Stimulated activated CD8-positive, alpha-beta memory T cell treated with anti-CD3 and anti-CD28 coated beads, Interleukin-4, amount 100 ng/mL, for 24 hours (primary cell): ENCODE results near the gene IKZF3.
"Not testable (repeated sequence)": the region's sequence is repeated elsewhere in the genome, so short reads cannot be mapped to it uniquely, and the experiment has no call there.

Experiments
- DNase-seq: peaks from one replicate; pipeline ENCODE4 v3.0.0-alpha.2; 2020; ENCODE audit warnings: low read depth

The IKZF3 gene

DNA sequence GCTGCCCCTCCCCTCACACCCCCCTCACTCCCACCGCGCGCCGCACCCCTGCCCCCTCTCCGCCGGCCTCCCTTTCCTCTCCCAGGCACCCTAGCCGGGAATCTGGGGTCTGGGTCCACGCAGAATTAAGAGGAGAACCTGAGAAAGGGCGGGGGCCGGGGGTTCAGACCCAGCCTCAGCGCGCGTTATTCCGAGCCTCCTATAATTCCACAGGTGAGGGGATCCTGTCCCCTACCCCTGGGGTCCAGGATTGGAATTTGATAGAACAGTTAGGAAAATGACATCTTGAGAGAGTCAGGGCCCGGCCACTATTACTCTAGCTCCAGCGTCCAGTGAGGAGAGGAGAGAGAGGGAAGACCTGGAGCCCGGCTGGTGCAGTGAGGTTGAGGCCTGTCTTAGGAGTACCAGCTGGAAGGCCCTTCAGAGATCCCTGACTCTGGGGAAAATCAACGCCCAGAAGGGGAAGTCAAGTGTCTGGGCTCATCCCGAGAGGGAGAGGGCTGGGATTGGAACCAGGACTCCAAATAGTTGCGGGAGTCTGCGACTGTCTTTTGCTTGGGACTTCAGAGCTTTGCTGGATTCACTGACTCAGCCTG lies 109.1 kb downstream of the IKZF3 start:
- DNase-seq: no peak

DNA sequence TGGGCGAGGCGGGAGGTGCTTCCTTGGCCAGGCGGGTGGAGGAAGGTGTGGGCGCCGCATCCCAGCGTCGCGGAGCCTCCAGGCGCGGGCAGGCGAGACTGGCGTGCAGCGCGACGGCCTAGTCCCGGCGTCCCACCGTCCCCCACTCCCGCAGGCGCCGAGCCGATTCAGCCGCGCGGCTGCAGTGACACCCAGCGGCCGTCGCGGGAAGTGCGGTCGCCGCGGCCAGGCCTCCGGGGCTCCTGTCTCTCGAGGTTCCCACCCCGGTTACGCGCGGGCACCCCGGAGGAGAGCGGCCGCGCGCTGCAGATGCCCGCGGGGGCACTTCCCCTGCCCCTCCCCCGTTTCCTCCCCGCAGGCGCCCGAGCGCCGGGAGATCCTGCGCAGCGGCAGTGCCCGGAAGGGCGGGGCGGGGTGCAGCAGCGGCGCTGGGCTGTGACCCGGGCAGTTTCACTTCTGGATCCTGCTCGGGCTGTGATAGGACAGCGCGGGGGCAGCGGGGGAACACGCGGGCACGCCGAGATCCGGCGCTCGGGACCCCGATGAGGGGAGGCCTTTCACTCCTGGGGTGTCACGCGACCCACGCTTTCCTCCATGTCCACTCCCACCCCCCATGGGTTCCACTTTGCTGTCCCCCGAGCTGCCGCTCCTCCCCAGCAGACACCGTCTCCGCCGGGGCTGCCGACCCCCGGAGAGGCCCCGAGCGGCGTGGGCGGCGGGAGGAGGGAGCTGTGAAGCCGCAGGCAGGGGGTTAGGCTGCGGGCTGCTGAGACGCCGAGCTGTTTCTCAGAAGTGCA lies 109.8 kb downstream of the IKZF3 start:
- peak; percentile 93 for DNase-seq

DNA sequence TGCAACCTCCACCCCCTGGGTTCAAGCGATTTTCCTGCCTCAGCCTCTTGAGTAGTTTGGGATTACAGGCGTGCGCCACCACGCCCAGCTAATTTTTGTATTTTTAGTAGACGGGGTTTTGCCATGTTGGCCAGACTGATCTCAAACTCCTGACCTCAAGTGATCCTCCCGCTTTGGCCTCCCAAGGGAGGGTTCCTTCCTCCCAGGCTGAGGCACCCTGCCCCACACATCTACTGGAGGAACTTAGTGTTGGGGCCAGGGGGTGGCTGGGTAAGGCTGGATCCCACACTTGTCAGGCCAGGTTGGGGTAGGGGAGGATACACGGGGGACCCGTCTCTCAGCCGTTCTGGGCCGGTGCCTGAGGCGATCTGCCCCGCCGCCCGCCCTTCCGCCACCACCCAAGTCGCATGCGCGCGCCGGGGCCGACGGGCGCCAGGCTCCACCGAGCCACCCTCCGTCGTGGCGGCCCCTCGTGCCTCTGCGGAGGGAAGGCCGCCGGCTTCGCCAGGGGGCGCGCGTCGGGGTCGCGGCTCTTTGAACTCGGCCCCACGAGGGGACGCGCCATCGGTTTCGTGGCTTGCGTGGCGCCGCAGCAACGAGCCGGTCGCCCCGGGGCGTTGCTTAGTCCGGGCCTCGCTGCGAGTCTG lies 110.5 kb downstream of the IKZF3 start:
- DNase-seq: no peak

DNA sequence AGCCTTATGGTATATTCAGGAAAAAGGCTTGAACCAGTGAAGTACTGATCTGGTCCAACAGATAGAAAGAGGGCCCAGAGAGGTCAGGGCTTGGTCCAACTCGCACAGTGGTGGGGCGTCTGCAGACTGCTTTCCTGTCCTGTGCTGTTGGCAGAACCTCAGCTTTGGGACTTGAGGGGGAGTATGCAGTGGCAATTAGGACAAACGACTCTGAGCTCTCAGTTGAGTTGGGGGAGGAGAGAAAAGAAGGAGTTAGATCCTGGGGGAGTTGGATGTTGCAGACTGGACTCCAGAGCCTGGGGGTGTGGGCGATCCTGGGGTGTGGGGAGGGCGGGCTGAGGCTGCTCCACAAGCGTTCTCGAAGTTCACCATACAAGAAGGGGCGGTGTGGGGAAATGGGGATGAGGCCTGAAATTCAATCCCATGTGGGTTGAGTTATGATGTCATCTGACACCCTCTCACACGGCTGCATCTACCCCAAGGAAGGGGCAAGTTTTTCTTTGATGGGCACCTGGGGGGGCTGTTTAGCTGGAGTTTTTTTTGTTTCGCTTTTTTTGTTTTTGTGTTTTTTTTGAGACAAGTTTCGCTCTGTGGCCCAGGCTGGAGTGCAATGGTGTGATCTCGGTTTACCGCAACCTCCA lies 111.8 kb downstream of the IKZF3 start:
- DNase-seq: no peak

DNA sequence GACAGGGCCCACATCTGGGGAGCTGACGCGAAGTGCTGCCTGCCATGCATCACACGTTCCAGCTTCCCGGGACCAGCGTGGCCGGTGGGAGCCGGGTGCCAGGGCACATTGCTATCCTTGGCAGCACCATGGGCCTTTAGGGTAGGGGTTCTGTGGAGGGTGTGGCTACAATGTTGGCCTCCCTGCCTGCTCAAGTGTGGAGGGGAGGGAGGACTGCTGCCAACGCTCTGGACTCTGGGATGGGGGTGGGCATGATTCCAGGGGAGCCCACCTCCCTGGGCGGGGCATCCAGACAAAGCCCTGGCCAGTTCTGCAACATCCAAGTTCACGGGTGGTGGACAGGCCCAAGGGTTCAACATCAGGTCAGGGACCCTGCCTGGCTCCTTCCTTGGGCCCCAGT lies 112.5 kb downstream of the IKZF3 start:
- DNase-seq: no peak

DNA sequence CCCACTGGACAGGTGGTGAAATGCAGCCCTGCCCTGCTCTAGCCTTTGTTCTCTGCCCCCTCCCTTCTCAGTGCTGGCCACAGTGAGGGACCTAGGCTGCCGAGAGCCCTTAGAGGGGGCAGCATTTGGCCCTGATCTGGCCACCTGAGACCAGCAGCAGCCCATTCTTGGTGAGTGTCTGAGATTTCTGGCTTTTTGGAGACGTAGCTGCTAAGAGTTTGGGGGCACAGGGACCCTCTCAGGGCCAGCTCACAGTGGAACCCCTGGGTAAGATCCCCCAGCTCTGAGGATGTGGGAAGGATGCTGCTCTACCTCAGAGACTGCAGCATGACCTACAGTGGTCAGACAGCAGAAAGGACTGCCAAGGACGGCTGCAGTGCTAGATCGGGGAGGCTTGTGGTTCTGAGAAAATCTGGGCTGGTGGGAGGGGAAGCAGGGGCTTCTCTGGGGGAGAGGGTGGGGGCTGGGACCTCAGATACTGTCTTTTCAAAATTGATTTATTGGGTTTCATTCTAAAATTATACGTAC lies 113.0 kb downstream of the IKZF3 start:
- no peak for DNase-seq

DNA sequence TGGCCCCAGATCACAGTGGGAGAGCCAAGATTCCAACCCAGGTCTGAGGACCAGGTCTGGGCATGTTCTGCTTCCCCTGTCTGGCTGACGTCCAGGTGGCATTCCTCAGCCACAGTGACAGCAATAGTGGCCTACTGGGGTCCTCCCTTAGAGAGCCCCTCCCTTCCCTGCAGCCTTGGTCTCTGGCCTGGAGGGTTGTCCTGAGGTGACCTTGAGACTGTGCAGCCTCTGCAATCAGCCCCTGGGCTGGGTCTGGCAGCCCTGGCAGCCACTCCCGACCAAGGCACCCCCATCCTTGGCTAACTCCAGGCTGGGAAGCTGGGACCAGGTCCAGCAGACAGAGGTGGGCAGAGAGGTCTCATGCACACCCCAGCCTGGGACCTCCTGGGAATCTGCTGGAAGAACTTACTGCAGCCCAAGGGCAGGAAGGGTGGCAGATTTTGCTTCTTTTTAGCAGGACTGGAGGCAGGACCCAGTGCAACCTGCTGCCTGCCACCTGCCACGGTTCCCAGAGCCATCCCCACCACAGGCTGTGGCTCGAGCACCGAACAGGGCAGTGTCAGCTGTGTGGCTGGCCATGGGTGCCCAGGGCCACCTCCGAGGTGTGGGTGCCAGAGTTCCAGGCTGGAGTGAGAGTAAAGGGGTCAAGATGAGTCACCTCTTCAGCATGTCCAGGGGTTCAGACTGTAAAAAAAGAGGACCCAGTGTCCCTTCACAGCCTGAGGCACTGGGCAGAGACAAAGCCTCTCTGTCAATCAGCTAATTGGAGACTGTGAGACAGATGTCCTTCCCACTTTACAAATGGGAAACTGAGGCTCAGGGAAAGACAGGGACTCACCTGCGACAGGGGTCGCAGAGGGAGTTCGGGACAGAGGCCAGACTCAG lies 113.7 kb downstream of the IKZF3 start:
- DNase-seq: no peak

DNA sequence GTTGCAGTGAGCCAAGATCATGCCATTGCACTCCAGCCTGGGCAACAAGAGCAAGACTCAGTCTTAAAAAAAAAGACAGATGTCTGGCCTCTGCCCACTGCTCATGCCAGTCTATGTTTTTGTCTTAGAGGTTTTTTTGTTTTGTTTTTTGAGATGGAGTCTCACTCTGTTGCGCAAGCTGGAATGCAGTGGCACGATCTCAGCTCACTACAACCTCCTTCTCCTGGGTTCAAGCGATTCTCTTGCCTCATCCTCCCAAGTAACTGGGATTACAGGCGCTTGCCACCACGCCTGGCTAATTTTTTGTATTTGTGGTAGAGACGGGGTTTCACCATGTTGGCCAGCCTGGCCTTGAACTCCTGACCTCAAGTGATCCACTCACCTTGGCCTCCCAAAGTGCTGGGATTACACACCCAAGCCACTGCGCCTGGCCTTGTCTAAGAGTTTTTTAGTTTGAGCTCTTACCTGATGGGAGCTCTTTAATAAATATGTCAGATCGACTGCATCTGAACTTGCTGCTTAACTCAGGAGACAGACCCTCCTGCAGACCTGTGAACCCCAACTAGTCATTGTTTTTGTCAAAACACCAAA lies 115.6 kb downstream of the IKZF3 start:
- not testable (repeated sequence) for DNase-seq

DNA sequence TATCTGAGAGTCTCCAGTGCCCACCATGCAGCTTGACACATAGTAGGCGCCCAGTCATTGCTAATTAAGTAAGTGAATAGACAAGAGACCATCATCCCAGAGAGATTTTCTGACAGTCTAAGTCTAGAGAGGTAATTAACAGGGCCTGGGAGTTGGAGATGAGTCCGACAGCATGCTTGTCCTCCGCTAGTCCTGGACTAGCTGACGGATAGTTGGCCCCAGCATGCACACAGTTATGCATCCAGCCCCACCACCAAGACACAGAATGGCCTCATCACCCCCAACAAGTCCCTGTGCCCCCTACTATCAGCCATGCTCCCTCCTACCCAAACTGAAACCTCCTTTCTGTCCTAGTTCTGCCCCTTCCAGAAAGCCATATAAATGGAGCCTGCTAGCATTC lies 116.4 kb downstream of the IKZF3 start:
- DNase-seq: no peak

DNA sequence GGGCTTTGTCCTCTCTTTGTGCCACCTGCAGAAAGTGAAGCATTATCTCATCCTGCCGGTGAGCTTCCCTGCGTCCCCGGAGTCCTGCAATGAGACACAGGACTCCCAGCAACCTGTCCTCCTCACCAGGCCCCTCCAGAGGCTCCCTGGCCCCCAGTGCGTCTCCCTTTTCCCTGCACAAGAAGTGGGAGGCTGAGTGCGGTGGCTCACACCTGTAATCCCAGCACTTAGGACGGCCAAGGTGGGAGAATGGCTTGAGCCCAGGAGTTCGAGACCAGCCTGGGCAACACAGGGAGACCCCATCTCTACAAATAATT lies 118.0 kb downstream of the IKZF3 start:
- no peak for DNase-seq

DNA sequence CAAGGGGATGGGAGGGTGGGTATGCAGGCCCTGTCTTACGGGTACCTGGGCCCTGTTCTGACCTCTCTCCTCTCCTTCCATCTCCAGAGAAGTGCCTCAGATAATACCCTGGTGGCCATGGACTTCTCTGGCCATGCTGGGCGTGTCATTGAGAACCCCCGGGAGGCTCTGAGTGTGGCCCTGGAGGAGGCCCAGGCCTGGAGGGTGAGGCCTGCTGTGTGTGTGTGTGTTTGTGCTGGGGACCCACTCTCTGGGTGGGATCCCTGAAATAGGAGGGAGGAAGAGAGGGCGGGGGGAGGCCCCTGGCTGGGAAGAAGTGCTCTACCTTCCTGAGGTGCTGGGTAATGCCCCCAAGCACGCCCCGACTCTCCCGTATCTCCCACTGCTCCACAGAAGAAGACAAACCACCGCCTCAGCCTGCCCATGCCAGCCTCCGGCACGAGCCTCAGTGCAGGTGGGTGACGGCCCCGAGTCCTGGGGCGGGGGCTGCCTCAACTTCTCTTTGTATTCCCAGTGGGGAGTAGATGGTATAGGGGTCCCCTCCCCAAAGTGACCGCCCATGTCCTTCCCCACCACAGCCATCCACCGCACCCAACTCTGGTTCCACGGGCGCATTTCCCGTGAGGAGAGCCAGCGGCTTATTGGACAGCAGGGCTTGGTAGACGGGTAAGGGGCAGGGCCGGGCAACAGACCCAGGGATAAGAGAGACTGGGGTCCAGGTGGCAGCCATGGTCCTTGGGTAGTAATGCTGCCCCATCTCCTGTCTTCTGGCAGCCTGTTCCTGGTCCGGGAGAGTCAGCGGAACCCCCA lies 118.6 kb downstream of the IKZF3 start:
- DNase-seq: no peak

DNA sequence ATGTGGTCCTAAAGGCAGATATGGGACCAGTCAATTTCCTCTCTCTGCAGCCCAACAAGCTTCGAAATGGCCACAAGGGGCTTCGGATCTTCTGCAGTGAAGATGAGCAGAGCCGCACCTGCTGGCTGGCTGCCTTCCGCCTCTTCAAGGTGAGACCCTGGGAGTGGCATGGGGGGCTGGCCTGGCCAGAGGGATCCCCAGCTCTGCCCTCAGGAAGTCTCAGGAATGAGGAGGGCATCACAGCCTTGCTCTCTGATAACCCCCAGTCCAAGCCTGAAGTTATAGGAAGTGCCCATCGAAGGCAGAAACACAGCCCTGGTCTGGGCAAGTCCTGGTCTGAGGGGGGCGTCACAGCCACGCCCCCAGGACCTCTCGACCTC lies 119.3 kb downstream of the IKZF3 start:
- DNase-seq: no peak

DNA sequence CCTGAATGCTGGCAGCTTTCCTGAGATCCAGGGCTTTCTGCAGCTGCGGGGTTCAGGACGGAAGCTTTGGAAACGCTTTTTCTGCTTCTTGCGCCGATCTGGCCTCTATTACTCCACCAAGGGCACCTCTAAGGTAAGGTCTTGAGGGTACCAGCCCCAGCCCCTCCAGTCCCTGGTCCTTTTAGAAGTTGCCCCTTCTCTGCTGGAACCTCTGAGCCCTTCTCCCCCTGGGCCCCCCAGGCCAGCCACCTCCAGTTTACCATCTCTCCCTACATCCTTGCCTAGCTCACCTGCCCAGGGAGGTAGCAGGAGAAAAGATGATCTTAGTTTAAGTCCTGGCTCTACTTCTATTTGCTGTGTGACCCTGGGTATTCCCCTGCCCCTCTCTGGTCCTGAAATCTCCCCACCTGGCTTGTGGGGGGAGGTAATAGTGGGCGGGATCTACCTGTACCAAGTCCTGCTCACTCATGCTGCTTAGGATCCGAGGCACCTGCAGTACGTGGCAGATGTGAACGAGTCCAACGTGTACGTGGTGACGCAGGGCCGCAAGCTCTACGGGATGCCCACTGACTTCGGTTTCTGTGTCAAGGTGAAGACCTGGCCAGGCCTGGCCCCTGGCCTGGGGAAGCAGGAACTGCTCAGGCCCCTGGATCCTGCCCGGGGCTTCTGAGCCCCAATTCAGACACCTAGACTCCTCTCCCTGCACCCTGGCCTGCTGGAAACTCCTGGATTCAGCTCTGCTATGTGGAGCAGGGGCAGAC lies 119.9 kb downstream of the IKZF3 start:
- DNase-seq: no peak

DNA sequence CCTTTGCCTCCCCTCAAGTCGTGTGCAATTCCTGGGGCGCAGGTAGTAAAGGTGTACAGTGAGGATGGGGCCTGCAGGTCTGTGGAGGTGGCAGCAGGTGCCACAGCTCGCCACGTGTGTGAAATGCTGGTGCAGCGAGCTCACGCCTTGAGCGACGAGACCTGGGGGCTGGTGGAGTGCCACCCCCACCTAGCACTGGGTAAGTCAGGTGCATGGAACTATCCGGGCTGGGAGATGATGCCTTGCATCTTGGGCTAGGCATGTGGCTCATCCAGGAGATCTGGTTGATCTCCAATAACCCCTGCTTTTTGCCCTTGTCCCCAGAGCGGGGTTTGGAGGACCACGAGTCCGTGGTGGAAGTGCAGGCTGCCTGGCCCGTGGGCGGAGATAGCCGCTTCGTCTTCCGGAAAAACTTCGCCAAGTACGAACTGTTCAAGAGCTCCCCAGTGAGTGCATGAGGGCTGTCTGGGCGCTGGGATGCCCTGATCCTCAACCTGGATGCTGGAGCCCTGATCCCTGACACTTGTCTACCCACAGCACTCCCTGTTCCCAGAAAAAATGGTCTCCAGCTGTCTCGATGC lies 121.2 kb downstream of the IKZF3 start:
- DNase-seq: no peak

DNA sequence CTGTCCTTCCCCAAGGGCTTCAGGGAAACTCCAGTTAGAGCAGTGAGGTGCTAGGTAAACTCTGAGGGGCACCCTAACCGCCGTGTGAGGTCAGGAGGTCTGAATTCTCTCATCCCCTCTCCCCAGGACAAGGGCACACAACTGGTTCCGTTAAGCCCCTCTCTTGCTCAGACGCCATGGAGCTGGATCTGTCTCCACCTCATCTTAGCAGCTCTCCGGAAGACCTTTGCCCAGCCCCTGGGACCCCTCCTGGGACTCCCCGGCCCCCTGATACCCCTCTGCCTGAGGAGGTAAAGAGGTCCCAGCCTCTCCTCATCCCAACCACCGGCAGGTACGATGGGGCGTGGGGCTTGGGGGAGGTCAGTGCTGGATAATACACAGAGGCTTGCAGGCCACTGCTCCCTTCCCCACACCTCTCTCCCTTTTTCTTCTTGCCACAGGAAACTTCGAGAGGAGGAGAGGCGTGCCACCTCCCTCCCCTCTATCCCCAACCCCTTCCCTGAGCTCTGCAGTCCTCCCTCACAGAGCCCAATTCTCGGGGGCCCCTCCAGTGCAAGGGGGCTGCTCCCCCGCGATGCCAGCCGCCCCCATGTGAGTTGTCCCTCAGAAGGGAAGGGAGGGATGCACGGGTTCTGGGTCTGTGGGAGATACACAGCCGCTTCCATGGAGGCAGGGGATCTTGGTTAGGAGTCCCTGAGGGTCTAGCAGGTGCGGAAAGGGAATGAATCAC lies 121.8 kb downstream of the IKZF3 start:
- no peak for DNase-seq

DNA sequence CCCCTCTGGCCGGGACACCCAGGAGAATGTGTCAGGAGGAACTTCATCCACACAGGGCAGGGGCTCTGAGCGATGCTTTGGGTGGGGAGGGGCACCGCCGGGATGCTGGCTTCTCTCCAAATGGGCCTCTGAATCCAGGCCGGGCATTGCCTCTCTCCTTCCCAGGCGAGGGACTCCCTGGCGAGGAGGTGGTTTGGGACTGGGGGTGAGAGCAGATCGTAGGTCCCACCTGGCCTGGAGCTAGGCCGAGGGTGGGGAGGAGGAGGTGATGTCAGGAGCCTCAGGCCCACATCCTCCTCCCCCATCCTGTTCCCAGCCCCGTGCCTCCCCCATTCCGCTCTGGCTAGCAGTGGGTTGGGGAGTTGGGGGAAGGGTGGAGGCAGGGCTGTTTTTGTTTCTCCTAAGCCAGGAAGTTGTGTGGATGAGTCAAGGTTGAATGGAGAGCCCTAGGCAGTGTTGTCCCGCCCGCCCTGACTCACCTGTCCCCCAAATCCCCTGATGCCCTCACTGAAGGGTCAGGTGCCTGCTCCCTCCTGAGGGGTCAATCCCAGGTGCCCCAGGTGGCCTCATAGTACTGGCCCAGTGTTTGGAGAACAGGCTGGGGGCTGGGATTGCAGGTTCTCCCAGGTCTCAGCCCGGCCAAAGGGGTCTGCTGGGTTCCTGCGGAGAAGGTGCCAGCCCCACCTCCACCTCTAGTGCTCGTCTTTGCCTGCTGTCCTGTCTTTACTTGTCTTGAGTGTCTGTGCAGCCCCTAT lies 123.6 kb downstream of the IKZF3 start:
- no peak for DNase-seq

DNA sequence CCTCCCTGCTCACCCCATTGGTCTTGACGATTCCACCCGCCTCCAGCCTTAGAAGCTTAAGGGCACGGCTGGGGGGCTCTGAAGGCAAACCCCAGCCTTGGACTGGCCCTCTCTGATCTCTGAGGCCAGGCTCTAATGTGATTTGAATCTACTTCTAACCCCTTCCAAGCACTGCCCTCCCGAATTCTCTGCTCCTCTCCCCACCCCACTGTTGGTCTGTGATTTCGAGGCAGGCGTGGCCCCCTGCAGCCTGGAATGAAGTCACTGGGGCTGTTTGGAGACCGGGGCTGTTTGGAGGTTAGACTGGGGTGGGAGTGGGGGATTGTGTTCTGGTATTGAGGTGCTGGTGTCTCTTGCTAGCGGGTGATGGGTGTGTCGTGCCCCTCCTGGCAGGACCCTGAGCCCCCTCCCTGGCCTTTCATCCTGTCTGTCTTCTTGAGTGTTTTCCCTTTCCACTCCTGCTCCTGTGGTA lies 124.2 kb downstream of the IKZF3 start:
- DNase-seq: no peak
